NCI-H510A treated with DMSO at 0.1 percent for 48 hours (cell line): ENCODE measurements around the gene HYAL1.

Experiments
- DNase-seq: peaks from one replicate; lab custom pipeline; 2025; lab: John Stamatoyannopoulos, UW

HYAL1 gene

DNA sequence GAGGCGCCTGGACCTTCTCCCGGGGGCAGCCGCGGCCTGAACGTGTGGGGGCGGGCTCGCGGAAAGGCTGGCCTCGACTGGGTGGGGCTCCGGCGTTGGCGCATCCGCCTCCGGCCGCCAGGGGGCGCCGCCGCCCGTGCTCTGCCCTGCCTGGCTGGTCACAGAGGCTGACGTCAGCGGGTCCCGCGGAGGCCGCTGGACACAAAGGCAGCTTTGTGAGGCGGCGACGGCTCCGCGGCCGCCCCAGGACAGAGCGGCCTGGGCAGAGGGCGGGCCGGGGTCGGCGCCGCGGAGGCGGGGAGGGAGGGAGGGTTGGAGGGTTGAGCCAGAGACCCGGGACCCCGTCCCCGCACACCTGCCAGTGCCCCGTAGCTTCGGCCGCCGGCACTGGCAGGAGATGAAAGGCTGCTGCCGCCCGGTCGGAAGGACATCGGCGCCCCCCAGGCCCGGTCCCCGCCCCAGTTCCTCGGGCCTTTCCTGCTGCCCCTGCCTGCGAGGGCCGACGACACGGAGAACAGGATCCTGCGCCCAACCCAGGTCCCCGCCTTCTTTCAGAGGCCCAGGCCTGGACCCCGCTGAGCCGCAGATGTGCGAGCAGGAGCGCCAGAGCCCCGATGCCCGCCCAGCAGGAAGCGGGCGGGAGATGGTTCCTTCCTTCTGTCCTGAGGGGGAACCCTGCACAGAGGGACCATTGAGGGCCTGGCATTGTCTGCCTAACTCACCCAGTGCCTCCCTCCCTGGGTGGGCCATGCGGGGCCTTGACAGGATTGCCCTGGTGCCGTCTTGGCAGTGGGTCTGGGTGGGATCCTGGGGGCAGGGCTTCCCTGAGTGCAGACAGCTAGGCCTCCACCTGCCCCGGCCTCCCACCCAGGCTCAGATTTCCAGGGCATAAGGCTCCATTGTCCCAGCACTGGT lies 43.1 kb downstream of the HYAL1 start:
- peak; percentile 58 for DNase-seq

GRCh38 chr3:50259432-50260026 lies 43.8 kb downstream of the HYAL1 start:
- DNase-seq: peak; percentile 34

GRCh38 chr3:50258979-50259378 lies 44.4 kb downstream of the HYAL1 start:
- DNase-seq: no peak

DNA sequence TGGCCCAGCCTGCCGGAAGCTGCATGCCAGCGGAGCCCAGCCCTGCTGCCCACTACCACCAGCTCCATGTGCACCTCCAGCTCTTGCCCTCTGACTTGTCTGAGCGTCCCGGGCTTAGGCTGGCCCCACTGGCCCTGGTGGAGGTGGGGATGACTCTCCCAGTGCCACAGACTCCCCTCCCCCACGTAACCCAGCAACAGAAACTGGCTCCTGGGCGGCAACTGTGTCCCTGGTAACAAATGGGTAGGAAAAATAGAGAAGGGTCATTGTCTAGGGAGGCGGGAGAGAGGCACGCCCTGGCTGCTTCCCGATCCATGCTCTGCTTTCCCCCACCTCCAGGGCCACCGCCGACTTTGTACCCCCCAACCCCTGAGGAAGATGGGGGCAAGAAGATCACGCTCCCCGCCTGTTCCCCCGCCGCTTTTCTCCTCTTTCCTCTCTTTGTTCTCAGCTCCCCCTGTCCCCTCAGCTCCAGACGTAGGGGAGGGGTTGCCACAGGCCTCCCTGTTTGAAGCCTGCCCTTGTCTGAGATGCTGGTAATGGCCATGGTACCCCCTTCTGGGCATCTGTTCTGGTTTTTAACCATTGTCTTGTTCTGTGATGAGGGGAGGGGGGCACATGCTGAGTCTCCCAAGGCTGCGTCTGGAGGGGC lies 45.2 kb downstream of the HYAL1 start:
- no peak for DNase-seq

GRCh38 chr3:50256978-50257890 lies 46.1 kb downstream of the HYAL1 start:
- DNase-seq: no peak

DNA sequence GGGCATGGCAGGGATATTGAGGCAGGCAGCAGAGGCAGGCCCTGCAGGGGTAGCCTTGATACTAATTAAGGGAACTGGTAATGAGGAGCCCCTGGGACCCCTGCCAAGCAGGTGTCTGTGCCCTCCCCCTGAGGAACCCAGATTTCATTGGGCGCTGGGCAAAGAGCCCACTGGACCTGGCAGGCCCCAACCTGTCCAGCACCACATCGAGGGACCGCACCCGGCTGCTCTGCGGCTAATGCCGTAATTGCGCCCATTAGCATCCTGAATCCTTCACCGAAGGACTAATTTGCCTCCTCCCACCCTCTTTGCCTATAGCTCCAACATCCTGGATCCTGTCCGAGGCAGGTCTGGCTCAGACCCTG lies 48.1 kb downstream of the HYAL1 start:
- DNase-seq: no peak

- DNase-seq: no peak
Observed at GRCh38 chr3:50254577-50255250, 48.7 kb downstream of the HYAL1 start.

- no peak for DNase-seq
Observed at GRCh38 chr3:50251220-50251619, 52.2 kb downstream of the HYAL1 start.

GRCh38 chr3:50250514-50250913 lies 52.9 kb downstream of the HYAL1 start:
- no peak for DNase-seq
